Medulla oblongata (tissue), 1 donor: Measurements from ENCODE around the gene PRICKLE4.

Experiments used
- DNase-seq: peaks from one replicate; pipeline ENCODE4 v3.0.0-alpha.2; 2015; ENCODE audit errors: extremely low spot score

The PRICKLE4 gene

GRCh38 chr6:41780551-41781365 is at the start of gene PRICKLE4:
Gene PRICKLE4, plus strand, starts transcription at chr6:41780782. Its CDS starts 2,692 bp downstream, at chr6:41783474.
- DNase-seq: peak; percentile 22

- DNase-seq: no peak
These were observed 49.0 kb upstream of the PRICKLE4 start for GRCh38 chr6:41731561-41732086.

- peak; percentile 14 for DNase-seq
These were observed 48.4 kb upstream of the PRICKLE4 start for GRCh38 chr6:41732149-41732548.

- peak; percentile 45 for DNase-seq
These were observed 47.8 kb upstream of the PRICKLE4 start for GRCh38 chr6:41732591-41733359.

GRCh38 chr6:41733360-41733706 is 47.2 kb upstream of the PRICKLE4 start:
- DNase-seq: peak; percentile 30

GRCh38 chr6:41733707-41734665 is 46.6 kb upstream of the PRICKLE4 start:
- DNase-seq: peak; percentile 91

- DNase-seq: peak; percentile 92
These were observed 45.7 kb upstream of the PRICKLE4 start for GRCh38 chr6:41734666-41735426.

GRCh38 chr6:41735427-41736185 is 45.0 kb upstream of the PRICKLE4 start, which contains the start of gene TFEB:
Gene TFEB, minus strand, starts transcription at chr6:41735608. Its CDS starts 44,395 bp downstream, at chr6:41691213.
- peak; percentile 97 for DNase-seq

- no peak for DNase-seq
These were observed 44.3 kb upstream of the PRICKLE4 start for GRCh38 chr6:41736186-41736733.

- no peak for DNase-seq
These were observed 43.6 kb upstream of the PRICKLE4 start for GRCh38 chr6:41736800-41737555.

GRCh38 chr6:41737591-41738130 is 42.9 kb upstream of the PRICKLE4 start:
- DNase-seq: no peak

GRCh38 chr6:41739041-41739440 is 41.5 kb upstream of the PRICKLE4 start:
- DNase-seq: no peak

GRCh38 chr6:41740366-41741162 is 40.0 kb upstream of the PRICKLE4 start:
- no peak for DNase-seq

- DNase-seq: no peak
These were observed 38.7 kb upstream of the PRICKLE4 start for GRCh38 chr6:41741625-41742490.

- no peak for DNase-seq
These were observed 37.0 kb upstream of the PRICKLE4 start for GRCh38 chr6:41743406-41744235.
